Adrenal gland (tissue), 5 donors: ENCODE results near the gene DRD1.
"Not testable (repeated sequence)": the region's sequence is repeated elsewhere in the genome, so short reads cannot be mapped to it uniquely, and the experiment has no call there.

Source experiments
- POLR2A ChIP-seq, 2 donors: fragments of 450-650 bp; IDR thresholded peaks; one replicate each; pipeline ENCODE4 v1.6.1; 2017; ENCODE audit warnings: antibody characterized with exemption in 2 of 2, mild to moderate bottlenecking in 2 of 2, moderate library complexity in 1 of 2
- TF ChIP-seq, protein P1 (sequence below), 6 experiments: fragments of 450-650 bp in 4 of 6; fragments of 200-600 bp in 2 of 6; sonication (generic) in 1 of 6; IDR thresholded peaks; 1 replicate in 5 of 6; 2 replicates in 1 of 6; pipeline versions ENCODE4 v1.5.1 to v1.8.0; 2016 to 2021; ENCODE audit warnings: antibody characterized with exemption in 6 of 6, mild to moderate bottlenecking in 2 of 6, moderate library complexity in 1 of 6
- donor health status: DM: no; HTN: no; CAD: no.

DNA sequence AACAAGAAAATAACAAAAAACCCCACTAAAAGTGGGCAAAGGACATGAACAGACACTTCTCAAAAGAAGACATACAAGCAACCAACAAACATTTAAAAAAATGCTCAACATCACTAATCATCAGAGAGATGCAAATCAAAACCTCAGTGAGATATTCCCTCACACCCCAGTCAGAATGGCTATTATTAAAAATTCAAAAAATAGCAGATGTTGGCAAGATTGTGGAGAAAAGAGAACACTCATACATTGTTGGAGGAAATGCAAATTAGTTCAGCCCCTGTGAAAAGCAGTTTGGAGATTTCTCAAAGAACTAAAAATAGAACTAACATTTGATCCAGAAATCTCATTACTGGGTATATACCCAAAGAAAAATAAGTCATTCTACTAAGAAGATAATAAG is 19.4 kb downstream of the DRD1 start:
- TF ChIP-seq, protein P1, sequence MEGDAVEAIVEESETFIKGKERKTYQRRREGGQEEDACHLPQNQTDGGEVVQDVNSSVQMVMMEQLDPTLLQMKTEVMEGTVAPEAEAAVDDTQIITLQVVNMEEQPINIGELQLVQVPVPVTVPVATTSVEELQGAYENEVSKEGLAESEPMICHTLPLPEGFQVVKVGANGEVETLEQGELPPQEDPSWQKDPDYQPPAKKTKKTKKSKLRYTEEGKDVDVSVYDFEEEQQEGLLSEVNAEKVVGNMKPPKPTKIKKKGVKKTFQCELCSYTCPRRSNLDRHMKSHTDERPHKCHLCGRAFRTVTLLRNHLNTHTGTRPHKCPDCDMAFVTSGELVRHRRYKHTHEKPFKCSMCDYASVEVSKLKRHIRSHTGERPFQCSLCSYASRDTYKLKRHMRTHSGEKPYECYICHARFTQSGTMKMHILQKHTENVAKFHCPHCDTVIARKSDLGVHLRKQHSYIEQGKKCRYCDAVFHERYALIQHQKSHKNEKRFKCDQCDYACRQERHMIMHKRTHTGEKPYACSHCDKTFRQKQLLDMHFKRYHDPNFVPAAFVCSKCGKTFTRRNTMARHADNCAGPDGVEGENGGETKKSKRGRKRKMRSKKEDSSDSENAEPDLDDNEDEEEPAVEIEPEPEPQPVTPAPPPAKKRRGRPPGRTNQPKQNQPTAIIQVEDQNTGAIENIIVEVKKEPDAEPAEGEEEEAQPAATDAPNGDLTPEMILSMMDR (IDR thresholded peaks at IDR 0.05): not testable (repeated sequence)
- not testable (repeated sequence) for TF ChIP-seq POLR2A (IDR thresholded peaks at IDR 0.05)
